Stimulated activated CD4-positive, alpha-beta T cell treated with anti-CD3 and anti-CD28 coated beads, Interleukin-4, amount 100 ng/mL, for 24 hours (primary cell): Measurements from ENCODE around the gene ZNF358.

Source experiments
- DNase-seq: peaks from one replicate; pipeline ENCODE4 v3.0.0-alpha.2; 2020

The ZNF358 gene

DNA sequence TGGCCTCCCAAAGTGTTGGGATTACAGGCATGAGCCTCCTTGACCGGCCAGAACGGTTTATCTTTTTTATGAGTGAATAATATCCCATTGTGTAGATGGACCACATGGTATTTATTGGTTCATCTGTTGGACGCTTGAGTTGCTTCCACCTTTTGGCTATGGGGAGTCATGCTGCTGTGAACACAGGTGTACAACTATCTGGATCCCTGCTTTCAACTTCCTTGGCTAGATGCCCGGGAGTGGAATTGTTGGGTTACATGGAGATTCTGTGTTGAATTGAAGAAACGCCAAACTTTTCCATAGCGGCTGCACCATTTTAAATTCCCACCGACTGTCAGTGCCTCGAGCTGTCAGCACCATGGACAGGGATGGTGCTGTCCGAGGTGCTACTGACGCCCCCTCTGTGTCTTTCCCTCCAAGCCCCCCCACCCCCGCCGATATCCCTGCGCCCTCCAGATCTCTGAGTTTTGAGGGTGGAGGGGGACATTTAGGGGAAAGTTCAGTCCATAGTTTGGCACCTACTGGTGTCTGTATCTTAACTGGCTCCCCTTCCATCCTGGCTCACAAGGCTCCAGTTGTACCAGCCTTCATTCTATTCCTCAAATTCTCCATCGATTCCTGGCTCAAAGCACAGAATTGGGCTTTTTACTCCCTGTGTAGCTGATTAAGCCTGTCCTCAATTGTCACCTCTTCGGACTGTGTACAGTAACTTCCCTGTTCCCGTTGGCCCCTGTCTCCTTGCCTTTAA lies 46.9 kb downstream of the ZNF358 start:
- no peak for DNase-seq

DNA sequence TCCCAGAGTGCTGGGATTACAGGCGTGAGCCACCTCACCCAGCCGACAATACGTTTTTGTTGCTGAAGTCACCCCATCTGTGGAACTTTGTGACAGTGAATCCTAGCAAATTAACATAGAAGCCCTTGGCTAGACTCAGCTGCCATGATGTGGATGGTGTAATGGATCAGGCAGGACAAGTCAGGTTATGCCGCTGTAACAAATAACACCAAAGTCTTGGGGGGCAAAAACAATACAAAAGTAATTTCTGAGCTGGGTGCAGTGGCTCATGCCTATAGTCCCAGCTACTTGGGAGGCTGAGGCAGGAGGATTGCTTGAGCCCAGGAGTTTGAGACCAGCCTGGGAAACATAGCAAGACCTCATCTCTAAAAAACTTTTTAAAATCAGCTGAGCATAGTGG lies 49.0 kb downstream of the ZNF358 start:
- no peak for DNase-seq

DNA sequence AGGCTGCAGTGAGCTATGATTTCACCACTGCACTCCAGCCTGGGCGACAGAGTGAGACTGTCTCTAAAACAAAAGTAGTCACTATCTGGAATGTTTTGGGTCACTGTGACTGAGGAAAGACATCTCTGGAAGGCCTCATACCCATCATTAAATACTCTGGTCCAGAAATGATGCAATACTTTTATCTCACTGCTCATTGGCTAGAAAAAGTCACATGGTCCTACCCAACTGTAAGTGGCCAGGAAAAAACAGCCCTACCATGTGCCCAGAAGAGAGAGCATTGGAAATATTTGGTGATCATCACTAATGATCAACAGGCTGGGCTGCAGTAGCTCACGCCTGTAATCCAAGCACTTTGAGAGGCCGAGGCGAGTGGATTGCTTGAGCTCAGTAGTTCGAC lies 49.4 kb downstream of the ZNF358 start:
- DNase-seq = no peak
